Right lobe of liver (tissue), 6 donors: ENCODE data around the gene PICALM. TPM values are rescaled to one million over a fixed set of nuclear protein-coding genes. Genes with fewer than 3 reads are reported as not detected.

Experiments
- ATAC-seq, 4 donors: fragments of 200-7000 bp; cut with Tn5 transposase; one replicate each; pipeline ENCODE4 v1.9.1; 2020; ENCODE audit warnings: mild to moderate bottlenecking in 4 of 4, moderate library complexity in 4 of 4
- DNase-seq, 3 donors: peaks; one replicate each; pipeline ENCODE4 v3.0.0-alpha.2; 2020
- H3K27ac ChIP-seq, 3 donors: fragments of 200-600 bp; one replicate each; pipeline ENCODE4 v1.8.0; 2022
- H3K27me3 ChIP-seq, 2 donors: fragments of 200-600 bp; one replicate each; pipeline ENCODE4 v1.8.0; 2022
- H3K36me3 ChIP-seq, 4 donors: fragments of 200-600 bp; sonication (generic) in 1 of 4; one replicate each; pipeline versions ENCODE4 v1.5.1 to v1.8.0; 2017 to 2022; ENCODE audit warnings: control low read depth in 1 of 4
- H3K4me1 ChIP-seq, 4 donors: fragments of 200-600 bp; sonication (generic) in 1 of 4; one replicate each; pipeline versions ENCODE4 v1.5.1 to v1.8.0; 2017 to 2022; ENCODE audit warnings: control low read depth in 1 of 4
- H3K4me3 ChIP-seq, 3 donors: fragments of 200-600 bp; one replicate each; pipeline ENCODE4 v1.8.0; 2022
- H3K9me3 ChIP-seq, 4 donors: fragments of 200-600 bp; sonication (generic) in 1 of 4; one replicate each; pipeline versions ENCODE4 v1.5.1 to v1.8.0; 2017 to 2022; ENCODE audit warnings: control low read depth in 1 of 4
- POLR2A ChIP-seq: fragments of 450-650 bp; IDR thresholded peaks from one replicate; pipeline ENCODE4 v1.6.1; 2017; ENCODE audit warnings: antibody characterized with exemption, mild to moderate bottlenecking
- WGBS: methylation state at CpG from one replicate; pipeline ENCODE4 v1.1.6; 2018; ENCODE audit warnings: low coverage, low lambda C conversion rate; ENCODE audit not compliant: insufficient coverage; ENCODE audit errors: missing lambda C conversion rate; 5-methylcytosine and 5-hydroxymethylcytosine counted together
- intact Hi-C, 2 donors: fragments of 100-400 bp; cut with DNase I; formaldehyde crosslinking; loops; one replicate each; pipeline versions ENCODE4 v1.11.2 to v1.14.1; 2022
- total RNA-seq, 6 experiments: library from RNA; depleted of rRNA in 2 of 6; stranded (reverse); fragments of >200 nt in 2 of 6; fragmentation: NEBNext Ultra II Directional in 3 of 6; extraction: Animal tissue kit (Norgen Biotek cat#: 25700) in 3 of 6; gene quantifications; one replicate each; pipeline versions ENCODE4 v1.1.0 to v1.2.4, GENCODE V29; 2016 to 2023
- TF ChIP-seq, protein P1 (sequence below), 4 donors: fragments of 200-600 bp in 3 of 4; fragments of 450-650 bp in 1 of 4; IDR thresholded peaks; one replicate each; pipeline versions ENCODE4 v1.5.1 to v1.8.0; 2016 to 2022; ENCODE audit warnings: antibody characterized with exemption in 4 of 4, mild to moderate bottlenecking in 2 of 4
- donor health status: DM: no; HTN: yes; CAD: no.
- donor health status: DM: no; HTN: no; CAD: no.
- donor health status: DM: no; HTN: no; CAD: no.
- donor health status: DM: no; HTN: yes; CAD: no.
- donor health status: DM: no; HTN: yes; CAD: no.

The PICALM gene
- total RNA-seq, 6 experiments from 2014 or later: 84.1 to 137 (median 97.6) TPM

DNA sequence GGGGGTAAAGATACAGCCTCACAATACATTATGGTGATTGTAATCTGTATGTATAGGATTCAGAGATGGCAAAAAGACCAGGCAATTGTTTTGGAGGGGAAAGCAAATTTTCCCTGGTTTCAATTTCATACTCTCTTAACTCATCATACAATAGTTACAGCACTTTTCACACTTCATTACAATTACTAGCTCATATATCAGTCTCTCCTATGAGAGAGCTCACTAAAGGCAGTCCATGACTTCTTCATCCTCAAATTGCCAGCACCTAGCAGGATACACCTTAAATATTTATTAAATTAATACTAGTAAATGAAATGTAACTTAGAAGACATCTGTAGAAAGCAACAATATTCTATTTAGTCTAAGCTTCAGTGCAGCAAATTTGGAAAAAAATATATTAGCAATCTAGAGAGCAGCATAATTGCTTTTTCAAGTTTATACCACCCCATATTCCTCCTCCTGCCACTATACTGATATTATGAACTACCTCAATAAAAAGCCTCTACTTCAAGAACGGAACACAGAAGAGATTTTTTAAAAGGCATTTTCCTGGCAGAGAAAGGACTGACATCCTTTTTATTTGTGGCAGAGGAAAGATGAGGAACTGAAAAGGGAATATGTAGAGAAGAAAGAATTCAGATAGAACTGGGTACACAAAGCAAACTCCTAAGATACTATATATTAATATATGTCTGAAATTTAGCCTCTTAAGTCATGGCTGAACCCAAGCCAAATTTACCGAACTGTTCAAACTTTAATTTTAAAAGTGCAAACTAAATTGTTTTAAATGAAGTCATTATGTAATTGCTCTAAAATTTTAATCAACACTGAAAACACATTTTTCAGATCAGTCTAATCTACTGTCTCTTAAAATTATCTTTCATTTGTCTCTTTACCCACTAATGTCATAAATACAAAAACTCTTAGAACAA, 27.7 kb downstream of the PICALM start:
- intact Hi-C loops: loop anchor here in 1 of 2 donors (10.0 kb wide), 1 partner anchor 154 kb away; no protein-coding TSS in a partner anchor
- Histone ChIP-seq H3K27ac (peak overlapping the region in 2 of 3 donors; percentile 5 to 6), H3K36me3 (no peaks in the 10 kb centered on the region), H3K4me3 (no peak overlapping the region), H3K9me3 (no peaks in the 10 kb centered on the region), H3K27me3 (no peaks in the 10 kb centered on the region), H3K4me1 (peaks cover 0 to 35% (median 9%) of the 10 kb centered on the region in 4 donors)
- WGBS: 11% methylated on average over 2 of the region's 2 CpGs
- ATAC-seq (no peak), DNase-seq (no peak)
- TF ChIP-seq, protein P1, sequence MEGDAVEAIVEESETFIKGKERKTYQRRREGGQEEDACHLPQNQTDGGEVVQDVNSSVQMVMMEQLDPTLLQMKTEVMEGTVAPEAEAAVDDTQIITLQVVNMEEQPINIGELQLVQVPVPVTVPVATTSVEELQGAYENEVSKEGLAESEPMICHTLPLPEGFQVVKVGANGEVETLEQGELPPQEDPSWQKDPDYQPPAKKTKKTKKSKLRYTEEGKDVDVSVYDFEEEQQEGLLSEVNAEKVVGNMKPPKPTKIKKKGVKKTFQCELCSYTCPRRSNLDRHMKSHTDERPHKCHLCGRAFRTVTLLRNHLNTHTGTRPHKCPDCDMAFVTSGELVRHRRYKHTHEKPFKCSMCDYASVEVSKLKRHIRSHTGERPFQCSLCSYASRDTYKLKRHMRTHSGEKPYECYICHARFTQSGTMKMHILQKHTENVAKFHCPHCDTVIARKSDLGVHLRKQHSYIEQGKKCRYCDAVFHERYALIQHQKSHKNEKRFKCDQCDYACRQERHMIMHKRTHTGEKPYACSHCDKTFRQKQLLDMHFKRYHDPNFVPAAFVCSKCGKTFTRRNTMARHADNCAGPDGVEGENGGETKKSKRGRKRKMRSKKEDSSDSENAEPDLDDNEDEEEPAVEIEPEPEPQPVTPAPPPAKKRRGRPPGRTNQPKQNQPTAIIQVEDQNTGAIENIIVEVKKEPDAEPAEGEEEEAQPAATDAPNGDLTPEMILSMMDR (IDR thresholded peaks at IDR 0.05): no peak
- TF ChIP-seq POLR2A: no peak

DNA sequence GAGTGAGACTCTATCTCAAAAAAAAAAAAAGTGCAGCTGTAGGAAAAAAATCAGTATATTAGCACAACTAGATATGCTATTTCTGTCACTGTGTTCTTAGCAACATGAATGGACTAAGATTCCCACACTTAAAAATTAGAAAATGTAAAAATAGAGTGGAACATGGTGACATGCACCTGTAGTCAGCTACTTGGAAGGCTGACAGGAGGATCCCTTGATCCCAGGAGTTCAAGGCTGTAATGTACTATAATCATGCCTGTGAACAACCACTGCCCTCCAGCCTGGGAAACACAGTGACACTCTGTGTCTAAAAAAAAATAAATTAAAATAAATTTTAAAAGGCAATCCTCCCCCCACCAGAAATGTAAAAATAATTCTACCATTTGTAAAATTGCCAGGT, 29.8 kb downstream of the PICALM start:
- no peak for ATAC-seq
- intact Hi-C loops: no loop called here
- TF ChIP-seq POLR2A: no peak
- TF ChIP-seq, protein P1 (IDR thresholded peaks at IDR 0.05): no peak

DNA sequence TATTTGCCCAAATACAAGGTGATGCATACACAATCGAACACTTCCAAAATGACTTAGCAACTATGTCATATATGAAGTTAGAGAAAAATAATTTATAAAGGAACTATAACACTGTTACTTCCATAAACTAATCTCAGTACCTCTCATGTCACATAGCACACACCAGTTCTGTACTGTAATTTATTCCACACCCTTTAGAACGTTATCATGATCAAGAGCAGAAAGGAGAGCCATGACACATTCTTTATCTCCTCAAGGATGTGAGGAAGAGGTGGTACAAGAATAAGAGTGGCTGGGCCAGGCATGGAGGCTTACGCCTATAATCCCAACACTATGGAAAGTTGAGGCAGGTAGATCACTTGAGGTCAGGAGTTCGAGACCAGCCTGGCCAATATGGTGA, 31.1 kb downstream of the PICALM start:
- no peak overlapping the region for H3K27ac ChIP-seq
- intact Hi-C loops: no loop called here
- 92% methylated on average over 4 of the region's 4 CpGs for WGBS
- no peaks in the 10 kb centered on the region for H3K9me3 ChIP-seq
- no peaks in the 10 kb centered on the region for H3K36me3 ChIP-seq
- no peaks in the 10 kb centered on the region for H3K27me3 ChIP-seq
- ATAC-seq: no peak
- no peak for DNase-seq
- TF ChIP-seq, protein P1 (IDR thresholded peaks at IDR 0.05): no peak
- no peak for TF ChIP-seq POLR2A
- H3K4me3 ChIP-seq: no peak overlapping the region
- H3K4me1 ChIP-seq: peaks cover 0 to 40% (median 14%) of the 10 kb centered on the region in 4 donors

More for the DNA sequence above, 29.8 kb downstream of the PICALM start:
- Histone ChIP-seq H3K9me3 (no peaks in the 10 kb centered on the region), H3K4me1 (peaks cover 0 to 37% (median 11%) of the 10 kb centered on the region in 4 donors), H3K4me3 (no peak overlapping the region), H3K27ac (no peak overlapping the region), H3K36me3 (no peaks in the 10 kb centered on the region), H3K27me3 (no peaks in the 10 kb centered on the region)
- DNase-seq: no peak

DNA sequence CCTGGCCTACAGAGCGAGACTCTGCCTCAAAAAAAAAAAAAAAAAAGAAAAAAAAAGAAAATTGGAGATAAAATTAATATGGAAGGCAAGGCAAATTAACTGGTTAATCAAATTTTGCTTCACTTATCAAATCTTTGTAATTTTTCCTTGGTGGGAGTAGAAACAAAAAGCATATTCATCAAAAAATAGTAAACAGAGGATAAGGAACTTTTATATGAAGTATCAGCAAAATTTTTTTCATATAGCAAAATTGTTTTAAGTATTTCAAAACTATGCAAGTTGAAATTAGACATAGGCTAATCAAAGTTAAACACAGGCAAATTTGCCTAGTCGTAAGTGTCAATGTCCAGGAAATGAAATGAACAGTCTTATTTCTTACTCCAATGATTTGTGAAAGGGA, 33.0 kb downstream of the PICALM start:
- ATAC-seq (no peak), DNase-seq (no peak)
- no peak for TF ChIP-seq POLR2A
- TF ChIP-seq, protein P1 (IDR thresholded peaks at IDR 0.05): no peak
- Histone ChIP-seq H3K9me3 (no peaks in the 10 kb centered on the region), H3K36me3 (peaks cover 0 to 1% (median 0%) of the 10 kb centered on the region in 4 donors), H3K4me1 (peaks cover 0 to 32% (median 10%) of the 10 kb centered on the region in 4 donors), H3K4me3 (no peak overlapping the region), H3K27me3 (no peaks in the 10 kb centered on the region), H3K27ac (no peak overlapping the region)
- intact Hi-C loops: no loop called here
- WGBS: 83% methylated on average over 2 of the region's 2 CpGs
